HepG2 (cell line): Measurements from ENCODE around the gene CCDC34. TPM values are rescaled to one million over a fixed set of nuclear protein-coding genes. Genes with fewer than 3 reads are reported as not detected.
A peak's percentile ranks its signal among the peaks of the same experiment; 100 is the strongest.

ENCODE experiments used
- ATAD3A ChIP-seq: sonication (generic); formaldehyde crosslinking; IDR thresholded peaks from 2 replicates; pipeline ENCODE4 v1.4.0; 2020; ENCODE audit warnings: missing genetic modification reagents
- ELK4 ChIP-seq: sonication (generic); formaldehyde crosslinking; IDR thresholded peaks from 2 replicates; pipeline ENCODE4 v1.9.0; 2021; ENCODE audit warnings: missing genetic modification reagents, borderline replicate concordance
- ERF ChIP-seq: IDR thresholded peaks from 2 replicates; pipeline ENCODE4 v1.6.1; 2018; ENCODE audit warnings: missing biosample characterization, missing genetic modification reagents
- FOXA1 ChIP-seq, 2 experiments: fragments of 450-650 bp in 1 of 2; sonication (generic) in 1 of 2; formaldehyde crosslinking in 1 of 2; IDR thresholded peaks; 2 replicates each; pipeline versions ENCODE4 v1.4.0 to v1.6.1; 2016 to 2020; ENCODE audit warnings: missing genetic modification reagents in 1 of 2
- HNRNPUL1 ChIP-seq: fragments of 200-400 bp; formaldehyde crosslinking; IDR thresholded peaks from 2 replicates; pipeline ENCODE4 v1.6.1; 2017; ENCODE audit warnings: low read depth, mild to moderate bottlenecking, low read length, moderate library complexity
- IKZF4 ChIP-seq: sonication (generic); formaldehyde crosslinking; IDR thresholded peaks from 2 replicates; pipeline ENCODE4 v1.5.1; 2020; ENCODE audit warnings: borderline replicate concordance, mild to moderate bottlenecking, low read depth, missing genetic modification reagents; ENCODE audit errors: not compliant biosample characterization
- MEF2D ChIP-seq: sonication (generic); formaldehyde crosslinking; IDR thresholded peaks from 2 replicates; pipeline ENCODE4 v1.5.1; 2020; ENCODE audit warnings: mild to moderate bottlenecking, missing genetic modification reagents
- MLX ChIP-seq: IDR thresholded peaks from 2 replicates; pipeline ENCODE4 v1.6.1; 2016
- NCOA2 ChIP-seq: sonication (generic); formaldehyde crosslinking; IDR thresholded peaks from 2 replicates; pipeline ENCODE4 v1.8.0; 2022; ENCODE audit warnings: inconsistent platforms
- NFATC3 ChIP-seq: sonication (generic); formaldehyde crosslinking; IDR thresholded peaks from 2 replicates; pipeline ENCODE4 v1.5.1; 2020; ENCODE audit warnings: mild to moderate bottlenecking, missing genetic modification reagents
- NR2F2 ChIP-seq: IDR thresholded peaks from 2 replicates; pipeline ENCODE4 v1.6.1; 2012; ENCODE audit warnings: low read depth, inconsistent platforms, borderline replicate concordance
- PHF21A ChIP-seq: sonication (generic); formaldehyde crosslinking; IDR thresholded peaks from 2 replicates; pipeline ENCODE4 v1.5.0; 2020; ENCODE audit warnings: mild to moderate bottlenecking, missing genetic modification reagents
- PHF8 ChIP-seq: sonication (generic); formaldehyde crosslinking; IDR thresholded peaks from 2 replicates; pipeline ENCODE4 v1.5.0; 2020; ENCODE audit warnings: missing genetic modification reagents
- POGK ChIP-seq: sonication (generic); formaldehyde crosslinking; conservative IDR thresholded peaks from 2 replicates; pipeline ENCODE4 v1.8.0; 2022; ENCODE audit warnings: mild to moderate bottlenecking, moderate library complexity, missing genetic modification reagents
- STAT5B ChIP-seq: sonication (generic); formaldehyde crosslinking; IDR thresholded peaks from 2 replicates; pipeline ENCODE4 v1.4.0; 2020; ENCODE audit warnings: missing genetic modification reagents
- SUZ12 ChIP-seq: fragments of 150-350 bp; IDR thresholded peaks from 2 replicates; pipeline ENCODE4 v1.6.1; 2014; ENCODE audit warnings: low read depth, low read length
- YY1 ChIP-seq: IDR thresholded peaks from 2 replicates; pipeline ENCODE4 v1.6.1; 2011; ENCODE audit warnings: low read length, low read depth, moderate library complexity, mild to moderate bottlenecking; ENCODE audit not compliant: insufficient read depth, insufficient replicate concordance
- ZC3H4 ChIP-seq: sonication (generic); formaldehyde crosslinking; IDR thresholded peaks from 2 replicates; pipeline ENCODE4 v1.4.0; 2020; ENCODE audit warnings: missing genetic modification reagents, borderline replicate concordance
- ZNF326 ChIP-seq: sonication (generic); formaldehyde crosslinking; IDR thresholded peaks from 2 replicates; pipeline ENCODE4 v1.4.0; 2020; ENCODE audit warnings: missing genetic modification reagents, borderline replicate concordance
- ZNF44 ChIP-seq: sonication (generic); formaldehyde crosslinking; IDR thresholded peaks from 2 replicates; pipeline ENCODE4 v1.5.1; 2020; ENCODE audit warnings: mild to moderate bottlenecking, missing genetic modification reagents
- ZNF556 ChIP-seq: sonication (generic); formaldehyde crosslinking; IDR thresholded peaks from 2 replicates; pipeline ENCODE4 v1.4.0; 2020; ENCODE audit warnings: mild to moderate bottlenecking, missing genetic modification reagents, borderline replicate concordance
- ZNF589 ChIP-seq: sonication (generic); formaldehyde crosslinking; conservative IDR thresholded peaks from 2 replicates; pipeline ENCODE4 v1.8.0; 2022; ENCODE audit warnings: mild to moderate bottlenecking, moderate library complexity, missing genetic modification reagents
- polyA plus RNA-seq, 8 experiments: library from polyadenylated mRNA; depleted of rRNA in 3 of 8; stranded (reverse) in 7 of 8; unstranded in 1 of 8; fragments of >200 nt; fragmentation: Illumina TruSeq in 4 of 8; extraction: Trizol in 4 of 8; gene quantifications; 2 replicates each; pipeline versions ENCODE4 v1.2.1 to v1.2.3, GENCODE V29; 2011 to 2016; ENCODE audit warnings: low read depth in 4 of 8, missing spikeins in 1 of 8, mixed read lengths in 1 of 8; ENCODE audit not compliant: insufficient read depth in 1 of 8
- total RNA-seq, 5 experiments: library from RNA; depleted of rRNA; stranded (reverse); fragments of >200 nt; fragmentation: Illumina TruSeq; extraction: Trizol; gene quantifications; 2 replicates each; pipeline ENCODE4 v1.2.3, GENCODE V29; 2016; ENCODE audit warnings: low read depth in 1 of 5
- TF ChIP-seq, protein P1 (sequence below): sonication (generic); formaldehyde crosslinking; IDR thresholded peaks from 2 replicates; pipeline ENCODE4 v1.5.1; 2020; ENCODE audit warnings: mild to moderate bottlenecking, missing genetic modification reagents, borderline replicate concordance

CCDC34 gene
- total and polyA plus RNA-seq, 2 of the 13 experiments (the other 11 are each of a cell fraction or from before 2014, with no cell fraction given): 7.6 to 34.3 TPM

GRCh38 chr11:27312110-27312509, 50.9 kb downstream of the CCDC34 start (continued):
- TF ChIP-seq POGK (CRISPR knock-in tag) (no peak), FOXA1 (IDR thresholded peaks at IDR 0.05) (no peak), FOXA1 (CRISPR knock-in tag; IDR thresholded peaks at IDR 0.05) (peak; percentile 53), SUZ12 (no peak), MLX (CRISPR knock-in tag) (no peak), IKZF4 (no peak), ZNF556 (CRISPR knock-in tag) (no peak), ZNF326 (CRISPR knock-in tag) (no peak), MEF2D (CRISPR knock-in tag) (no peak), HNRNPUL1 (peak; percentile 68; the same call in 1 of the 2 replicates), ELK4 (CRISPR knock-in tag) (no peak), ZNF44 (CRISPR knock-in tag) (no peak), PHF8 (CRISPR knock-in tag) (no peak), ATAD3A (CRISPR knock-in tag) (no peak), ZC3H4 (CRISPR knock-in tag) (no peak), NCOA2 (CRISPR knock-in tag) (peak; percentile 69), NFATC3 (CRISPR knock-in tag) (no peak), YY1 (no peak), STAT5B (CRISPR knock-in tag) (no peak), PHF21A (CRISPR knock-in tag) (no peak), ERF (no peak), NR2F2 (no peak), ZNF589 (CRISPR knock-in tag) (no peak)
- TF ChIP-seq, protein P1, sequence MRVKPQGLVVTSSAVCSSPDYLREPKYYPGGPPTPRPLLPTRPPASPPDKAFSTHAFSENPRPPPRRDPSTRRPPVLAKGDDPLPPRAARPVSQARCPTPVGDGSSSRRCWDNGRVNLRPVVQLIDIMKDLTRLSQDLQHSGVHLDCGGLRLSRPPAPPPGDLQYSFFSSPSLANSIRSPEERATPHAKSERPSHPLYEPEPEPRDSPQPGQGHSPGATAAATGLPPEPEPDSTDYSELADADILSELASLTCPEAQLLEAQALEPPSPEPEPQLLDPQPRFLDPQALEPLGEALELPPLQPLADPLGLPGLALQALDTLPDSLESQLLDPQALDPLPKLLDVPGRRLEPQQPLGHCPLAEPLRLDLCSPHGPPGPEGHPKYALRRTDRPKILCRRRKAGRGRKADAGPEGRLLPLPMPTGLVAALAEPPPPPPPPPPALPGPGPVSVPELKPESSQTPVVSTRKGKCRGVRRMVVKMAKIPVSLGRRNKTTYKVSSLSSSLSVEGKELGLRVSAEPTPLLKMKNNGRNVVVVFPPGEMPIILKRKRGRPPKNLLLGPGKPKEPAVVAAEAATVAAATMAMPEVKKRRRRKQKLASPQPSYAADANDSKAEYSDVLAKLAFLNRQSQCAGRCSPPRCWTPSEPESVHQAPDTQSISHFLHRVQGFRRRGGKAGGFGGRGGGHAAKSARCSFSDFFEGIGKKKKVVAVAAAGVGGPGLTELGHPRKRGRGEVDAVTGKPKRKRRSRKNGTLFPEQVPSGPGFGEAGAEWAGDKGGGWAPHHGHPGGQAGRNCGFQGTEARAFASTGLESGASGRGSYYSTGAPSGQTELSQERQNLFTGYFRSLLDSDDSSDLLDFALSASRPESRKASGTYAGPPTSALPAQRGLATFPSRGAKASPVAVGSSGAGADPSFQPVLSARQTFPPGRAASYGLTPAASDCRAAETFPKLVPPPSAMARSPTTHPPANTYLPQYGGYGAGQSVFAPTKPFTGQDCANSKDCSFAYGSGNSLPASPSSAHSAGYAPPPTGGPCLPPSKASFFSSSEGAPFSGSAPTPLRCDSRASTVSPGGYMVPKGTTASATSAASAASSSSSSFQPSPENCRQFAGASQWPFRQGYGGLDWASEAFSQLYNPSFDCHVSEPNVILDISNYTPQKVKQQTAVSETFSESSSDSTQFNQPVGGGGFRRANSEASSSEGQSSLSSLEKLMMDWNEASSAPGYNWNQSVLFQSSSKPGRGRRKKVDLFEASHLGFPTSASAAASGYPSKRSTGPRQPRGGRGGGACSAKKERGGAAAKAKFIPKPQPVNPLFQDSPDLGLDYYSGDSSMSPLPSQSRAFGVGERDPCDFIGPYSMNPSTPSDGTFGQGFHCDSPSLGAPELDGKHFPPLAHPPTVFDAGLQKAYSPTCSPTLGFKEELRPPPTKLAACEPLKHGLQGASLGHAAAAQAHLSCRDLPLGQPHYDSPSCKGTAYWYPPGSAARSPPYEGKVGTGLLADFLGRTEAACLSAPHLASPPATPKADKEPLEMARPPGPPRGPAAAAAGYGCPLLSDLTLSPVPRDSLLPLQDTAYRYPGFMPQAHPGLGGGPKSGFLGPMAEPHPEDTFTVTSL: peak; percentile 55; the same call in 1 of the 2 replicates
